K562 (cell line): ENCODE data around the gene LOXL3. TPM values are rescaled to one million over a fixed set of nuclear protein-coding genes. Genes with fewer than 3 reads are reported as not detected.

ENCODE experiments used
- ATAC-seq: fragments of 200-7000 bp; cut with Tn5 transposase; 3 replicates; pipeline ENCODE4 v1.9.1; 2020; ENCODE audit warnings: moderate library complexity
- BruUV-seq: library from RNA; stranded (reverse); fragments of 400-500 nt; replicated peaks from 2 replicates; lab custom pipeline; 2021; lab: Mats Ljungman, UMichigan
- CTCF ChIA-PET: fragments of 300-600 bp; formaldehyde crosslinking; extraction: SDS; loops from one replicate; lab custom pipeline; 2021; ENCODE audit warnings: low intra/inter-chr PET ratio; lab: Yijun Ruan, JAX
- POLR2A ChIA-PET: fragments of 300-600, 350-650 bp; sonication (Branson Sonifier 250); formaldehyde crosslinking; extraction: SDS; loops from one replicate; lab custom pipeline; 2021; ENCODE audit warnings: antibody characterized with exemption, inconsistent platforms; lab: Yijun Ruan, JAX
- DNase-seq, 4 experiments: peaks; one replicate each; pipeline versions ENCODE4 v3.0.0 to v3.0.0-alpha.2; 2011 to 2018; ENCODE audit warnings: low spot score in 3 of 4, mixed read lengths in 3 of 4; ENCODE audit errors: extremely low read depth in 1 of 4
- FAIRE-seq: peaks from 2 replicates; lab custom pipeline; 2011; peaks lifted over from hg19 to GRCh38; lab: Jason Lieb, UNC
- H2AFZ ChIP-seq: 2 replicates; pipeline ENCODE4 v1.6.0; 2011; ENCODE audit warnings: low read depth, low read length, control low read depth, inconsistent platforms
- H3K27ac ChIP-seq: fragments of 200-600 bp; 3 replicates; pipeline ENCODE4 v1.8.0; 2011; ENCODE audit warnings: low read depth, mild to moderate bottlenecking, control low read depth, inconsistent platforms, low read length, moderate library complexity, mixed read lengths; ENCODE audit errors: extremely low read depth
- H3K27me3 ChIP-seq, 2 experiments: fragments of 300-600 bp in 1 of 2; 2 replicates in 1 of 2; 3 replicates in 1 of 2; pipeline versions ENCODE4 v1.6.0 to v1.8.0; 2011; ENCODE audit warnings: inconsistent platforms in 2 of 2, low read length in 2 of 2, mild to moderate bottlenecking in 1 of 2, mixed read lengths in 1 of 2, moderate library complexity in 1 of 2; ENCODE audit not compliant: control insufficient read depth in 2 of 2, insufficient read depth in 2 of 2
- H3K36me3 ChIP-seq: fragments of 300-600 bp; 3 replicates; pipeline ENCODE4 v1.8.0; 2011; ENCODE audit warnings: mild to moderate bottlenecking, low read length, inconsistent platforms; ENCODE audit not compliant: control insufficient read depth, insufficient read depth
- H3K4me1 ChIP-seq, 2 experiments: fragments of 200-600 bp in 1 of 2; replicated peaks in 1 of 2; 2 replicates in 1 of 2; 3 replicates in 1 of 2; pipeline versions ENCODE4 v1.5.1 to v1.8.0; 2011; ENCODE audit warnings: inconsistent platforms in 2 of 2, low read length in 2 of 2, mild to moderate bottlenecking in 1 of 2, mixed read lengths in 1 of 2, moderate library complexity in 1 of 2; ENCODE audit not compliant: control insufficient read depth in 2 of 2, insufficient read depth in 2 of 2
- H3K4me2 ChIP-seq: 2 replicates; pipeline ENCODE4 v1.6.1; 2011; ENCODE audit warnings: low read length, control low read depth, inconsistent platforms, mixed read lengths; ENCODE audit not compliant: insufficient read depth
- H3K4me3 ChIP-seq: fragments of 200-600 bp; sonication (generic), shearing (Covaris generic); 2 replicates; pipeline ENCODE4 v1.5.1; 2016; ENCODE audit warnings: control low read depth, inconsistent platforms
- H3K79me2 ChIP-seq: fragments of 200-600 bp; 3 replicates; pipeline ENCODE4 v1.8.0; 2011; ENCODE audit warnings: low read length, inconsistent platforms; ENCODE audit not compliant: control insufficient read depth, insufficient read depth
- H3K9ac ChIP-seq, 2 experiments: 2 replicates each; pipeline versions ENCODE4 v1.6.0 to v1.6.1; 2011; ENCODE audit warnings: low read depth in 2 of 2, low read length in 2 of 2, control low read depth in 1 of 2, inconsistent platforms in 1 of 2, mild to moderate bottlenecking in 1 of 2, mixed read lengths in 1 of 2; ENCODE audit not compliant: insufficient read depth in 1 of 2
- H3K9me1 ChIP-seq: one replicate; pipeline ENCODE4 v1.6.0; 2011; ENCODE audit warnings: inconsistent platforms, mild to moderate bottlenecking, low read length, moderate library complexity; ENCODE audit not compliant: control insufficient read depth, insufficient read depth
- H3K9me3 ChIP-seq: replicated peaks from 2 replicates; pipeline ENCODE4 v1.5.1; 2011; ENCODE audit warnings: low read depth, low read length, inconsistent platforms; ENCODE audit not compliant: control insufficient read depth, insufficient read depth
- H4K20me1 ChIP-seq: replicated peaks from 2 replicates; pipeline ENCODE4 v1.6.1; 2011; ENCODE audit warnings: low read length, inconsistent platforms, mixed read lengths; ENCODE audit not compliant: control insufficient read depth, insufficient read depth
- ASH1L ChIP-seq: fragments of 450-650 bp; IDR thresholded peaks from 2 replicates; pipeline ENCODE4 v1.6.1; 2018; ENCODE audit warnings: borderline replicate concordance, mild to moderate bottlenecking, low read depth; ENCODE audit not compliant: partially characterized antibody
- BCOR ChIP-seq: fragments of 450-650 bp; IDR thresholded peaks from 2 replicates; pipeline ENCODE4 v1.6.1; 2016
- CBX8 ChIP-seq: fragments of 200-600 bp; sonication (generic); IDR thresholded peaks from 2 replicates; pipeline ENCODE4 v1.6.1; 2012; ENCODE audit warnings: borderline replicate concordance, mixed run types, low read depth, mild to moderate bottlenecking, moderate library complexity, mixed read lengths, low read length, control low read depth, inconsistent platforms; ENCODE audit not compliant: poor library complexity, severe bottlenecking; ENCODE audit errors: extremely low read depth
- FOXP1 ChIP-seq: sonication (generic); formaldehyde crosslinking; IDR thresholded peaks from 2 replicates; pipeline ENCODE4 v1.8.0; 2022; ENCODE audit warnings: mild to moderate bottlenecking, missing genetic modification reagents
- GTF2E2 ChIP-seq: fragments of 200-800 bp; sonication (Bioruptor generic); IDR thresholded peaks from 2 replicates; pipeline ENCODE4 v1.6.1; 2016; ENCODE audit warnings: missing genetic modification characterization, missing compliant biosample characterization
- HNRNPLL ChIP-seq: fragments of 200-400 bp; formaldehyde crosslinking; IDR thresholded peaks from 2 replicates; pipeline ENCODE4 v1.6.1; 2017; ENCODE audit warnings: low read length, low read depth, mild to moderate bottlenecking; ENCODE audit not compliant: poor library complexity, severe bottlenecking
- LARP7 ChIP-seq: fragments of 450-650 bp; IDR thresholded peaks from 2 replicates; pipeline ENCODE4 v1.6.1; 2016
- STAG1 ChIP-seq: sonication (generic); formaldehyde crosslinking; IDR thresholded peaks from 2 replicates; pipeline ENCODE4 v1.5.0; 2020; ENCODE audit warnings: missing genetic modification reagents, borderline replicate concordance
- WGBS: fragments of 100-300 bp; shearing (Covaris generic); methylation state at CpG from one replicate; pipeline ENCODE4 v1.1.6; 2016; ENCODE audit warnings: low coverage, mixed read lengths; ENCODE audit not compliant: insufficient coverage; ENCODE audit errors: missing lambda C conversion rate; 5-methylcytosine and 5-hydroxymethylcytosine counted together
- in situ Hi-C: fragments of 300-500 bp; cut with MboI; formaldehyde crosslinking; loops from 4 replicates; pipeline ENCODE4 v1.15.0; 2018; ENCODE audit warnings: inconsistent platforms, mixed read lengths
- intact Hi-C: fragments of 100-400 bp; cut with micrococcal nuclease; formaldehyde crosslinking; loops from 2 replicates; pipeline ENCODE4 v1.14.2; 2022
- polyA plus RNA-seq, 8 experiments: library from polyadenylated mRNA; depleted of rRNA in 4 of 8; stranded (reverse) in 5 of 8; unstranded in 3 of 8; fragments of >200 nt; fragmentation: Nextera tagmentation in 2 of 8; fragmentation: Illumina TruSeq in 1 of 8; extraction: Ambion mirVana in 2 of 8; extraction: Trizol in 1 of 8; gene quantifications; 2 replicates each; pipeline versions ENCODE4 v1.2.1 to v1.2.3, GENCODE V29; 2011 to 2014; ENCODE audit warnings: inconsistent platforms in 1 of 8, missing spikeins in 1 of 8
- total RNA-seq, 7 experiments: library from RNA; depleted of rRNA in 6 of 7; stranded (reverse); fragments of >200 nt in 6 of 7; fragmentation: Illumina TruSeq in 2 of 7; extraction: Trizol in 2 of 7; gene quantifications; 2 replicates each; pipeline versions ENCODE4 v1.2.1 to v1.2.3, GENCODE V29; 2011 to 2021; ENCODE audit warnings: low replicate concordance in 1 of 7

Gene LOXL3
- total and polyA plus RNA-seq, 9 of the 15 experiments (the other 6 are each of a cell fraction or from before 2014, with no cell fraction given): 0.22 to 0.99 (median 0.31) TPM

GRCh38 chr2:74512744-74513604, 40.8 kb downstream of the LOXL3 start:
- Histone ChIP-seq H3K27me3 (no peaks in the 10 kb centered on the region), H3K79me2 (no peaks in the 10 kb centered on the region), H2AFZ (no peak overlapping the region), H4K20me1 (no peaks in the 10 kb centered on the region), H3K4me1 (peaks cover 17 to 32% of the 10 kb centered on the region in 2 experiments; a peak in 4 of 5 replicates), H3K4me3 (no peak overlapping the region), H3K36me3 (no peaks in the 10 kb centered on the region), H3K27ac (no peak overlapping the region), H3K9me3 (no peaks in the 10 kb centered on the region), H3K4me2 (no peak overlapping the region), H3K9ac (0 out of 4 replicates have a peak overlapping the region, but pooled peaks of 1 of the 2 experiments have one; percentile 15), H3K9me1 (no peaks in the 10 kb centered on the region)
- 59% methylated on average over 17 of the region's 36 CpGs for WGBS
- in situ Hi-C loops (no loop called here), intact Hi-C loops (no loop called here)
- ATAC-seq (no peak), DNase-seq (no peak), FAIRE-seq (no peak)
- ChIA-PET POLR2A (interaction anchor here (0.6 to 0.9 kb wide), 2 partner anchors 17 to 105 kb away, joined by 3 to 5 read pairs; partner anchors contain the start of genes AUP1 and HTRA2), CTCF (no interaction called here)
- TF ChIP-seq ASH1L (no peak), STAG1 (no peak), CBX8 (no peak), GTF2E2 (tag) (no peak), HNRNPLL (no peak), BCOR (no peak), FOXP1 (CRISPR knock-in tag) (no peak), LARP7 (no peak)
- BruUV-seq: no TSS peak
